Skeletal muscle tissue (tissue), 4 donors: ENCODE results near the gene OR10Z1. TPM values are rescaled to one million over a fixed set of nuclear protein-coding genes. Genes with fewer than 3 reads are reported as not detected.

Experiments used
- H3K27ac ChIP-seq: one replicate; pipeline ENCODE4 v1.7.0; 2013; ENCODE audit warnings: mild to moderate bottlenecking, low read depth, low read length, inconsistent platforms
- H3K27me3 ChIP-seq, 3 donors: one replicate each; pipeline ENCODE4 v1.7.0; 2013; ENCODE audit warnings: low read length in 3 of 3; ENCODE audit not compliant: control insufficient read depth in 3 of 3, insufficient read depth in 3 of 3
- H3K36me3 ChIP-seq, 3 donors: one replicate each; pipeline ENCODE4 v1.7.0; 2013; ENCODE audit warnings: low read length in 3 of 3; ENCODE audit not compliant: control insufficient read depth in 3 of 3, insufficient read depth in 3 of 3
- H3K4me1 ChIP-seq, 3 donors: one replicate each; pipeline ENCODE4 v1.7.0; 2013; ENCODE audit warnings: low read length in 3 of 3, mild to moderate bottlenecking in 3 of 3; ENCODE audit not compliant: control insufficient read depth in 3 of 3, insufficient read depth in 3 of 3
- H3K4me3 ChIP-seq, 3 donors: one replicate each; pipeline ENCODE4 v1.7.0; 2013; ENCODE audit warnings: low read length in 3 of 3
- H3K9ac ChIP-seq, 3 donors: one replicate each; pipeline ENCODE4 v1.7.0; 2013; ENCODE audit warnings: low read length in 3 of 3, mild to moderate bottlenecking in 3 of 3, moderate library complexity in 2 of 3, low read depth in 1 of 3
- H3K9me3 ChIP-seq, 3 donors: one replicate each; pipeline ENCODE4 v1.7.0; 2013; ENCODE audit warnings: low read length in 3 of 3; ENCODE audit not compliant: control insufficient read depth in 3 of 3
- total RNA-seq: library from RNA; depleted of rRNA; stranded (reverse); fragments of >200 nt; gene quantifications from one replicate; pipeline ENCODE4 v1.2.3, GENCODE V29; 2014
- donor health status: Osteomylitis.

The OR10Z1 gene
- total RNA-seq: not detected

- no peaks in the 10 kb centered on the region for H3K27me3 ChIP-seq
- no peak within 1 kb of the TSS for H3K27ac ChIP-seq
- H3K9me3 ChIP-seq: no peaks in the 10 kb centered on the region
- H3K36me3 ChIP-seq: no peaks in the 10 kb centered on the region
- H3K9ac ChIP-seq: no peak within 1 kb of the TSS
- no peak within 1 kb of the TSS for H3K4me3 ChIP-seq
- H3K4me1 ChIP-seq: no peaks in the 10 kb centered on the region
Measured at GRCh38 chr1:158604968-158605367, at the start of gene OR10Z1. OR10Z1 (plus strand) TSS chr1:158605268; CDS start chr1:158606439, 1,171 bp downstream.

GRCh38 chr1:158559696-158560095 lies 45.4 kb upstream of the OR10Z1 start:
- Histone ChIP-seq H3K4me3 (no peak overlapping the region), H3K27me3 (no peaks in the 10 kb centered on the region), H3K9ac (no peak overlapping the region), H3K9me3 (no peaks in the 10 kb centered on the region), H3K4me1 (no peaks in the 10 kb centered on the region), H3K27ac (no peak overlapping the region), H3K36me3 (no peaks in the 10 kb centered on the region)

- Histone ChIP-seq H3K27ac (no peak overlapping the region), H3K4me3 (no peak overlapping the region), H3K4me1 (no peaks in the 10 kb centered on the region), H3K9me3 (no peaks in the 10 kb centered on the region), H3K9ac (no peak overlapping the region), H3K27me3 (no peaks in the 10 kb centered on the region), H3K36me3 (no peaks in the 10 kb centered on the region)
Measured at GRCh38 chr1:158563853-158564252, 41.2 kb upstream of the OR10Z1 start.

- Histone ChIP-seq H3K27me3 (no peaks in the 10 kb centered on the region), H3K4me1 (no peaks in the 10 kb centered on the region), H3K27ac (no peak overlapping the region), H3K9ac (no peak overlapping the region), H3K9me3 (no peaks in the 10 kb centered on the region), H3K36me3 (no peaks in the 10 kb centered on the region), H3K4me3 (no peak overlapping the region)
Measured at GRCh38 chr1:158564608-158565007, 40.5 kb upstream of the OR10Z1 start.

- Histone ChIP-seq H3K27ac (no peak within 1 kb of the TSS), H3K27me3 (no peaks in the 10 kb centered on the region), H3K4me3 (no peak within 1 kb of the TSS)
Measured at GRCh38 chr1:158570480-158570879, 34.6 kb upstream of the OR10Z1 start, which contains the start of gene OR6P1. OR6P1 (minus strand) TSS chr1:158570580; CDS start chr1:158563604, 6,976 bp downstream.

GRCh38 chr1:158572226-158572625 lies 32.8 kb upstream of the OR10Z1 start:
- no peak overlapping the region for H3K27ac ChIP-seq
- H3K9me3 ChIP-seq: no peaks in the 10 kb centered on the region
- no peaks in the 10 kb centered on the region for H3K4me1 ChIP-seq
- no peaks in the 10 kb centered on the region for H3K36me3 ChIP-seq
- no peak overlapping the region for H3K4me3 ChIP-seq
- H3K9ac ChIP-seq: no peak overlapping the region
- no peaks in the 10 kb centered on the region for H3K27me3 ChIP-seq

More at GRCh38 chr1:158570480-158570879, 34.6 kb upstream of the OR10Z1 start, which contains the start of gene OR6P1:
- Histone ChIP-seq H3K9me3 (no peaks in the 10 kb centered on the region), H3K36me3 (no peaks in the 10 kb centered on the region), H3K9ac (no peak within 1 kb of the TSS), H3K4me1 (no peaks in the 10 kb centered on the region)

GRCh38 chr1:158577561-158577960 lies 27.5 kb upstream of the OR10Z1 start:
- no peak overlapping the region for H3K27ac ChIP-seq
- H3K9me3 ChIP-seq: no peaks in the 10 kb centered on the region
- H3K36me3 ChIP-seq: no peaks in the 10 kb centered on the region
- H3K9ac ChIP-seq: no peak overlapping the region
- no peaks in the 10 kb centered on the region for H3K27me3 ChIP-seq
- H3K4me3 ChIP-seq: no peak overlapping the region
- H3K4me1 ChIP-seq: no peaks in the 10 kb centered on the region

GRCh38 chr1:158579733-158580132 lies 25.3 kb upstream of the OR10Z1 start, which contains the start of gene OR10X1:
OR10X1 (minus strand) TSS chr1:158579899; CDS start chr1:158579899, 0 bp downstream.
- no peaks in the 10 kb centered on the region for H3K4me1 ChIP-seq
- no peaks in the 10 kb centered on the region for H3K9me3 ChIP-seq
- H3K36me3 ChIP-seq: no peaks in the 10 kb centered on the region
- H3K9ac ChIP-seq: no peak within 1 kb of the TSS
- no peak within 1 kb of the TSS for H3K27ac ChIP-seq
- no peak within 1 kb of the TSS for H3K4me3 ChIP-seq
- H3K27me3 ChIP-seq: no peaks in the 10 kb centered on the region

- H3K9me3 ChIP-seq: peaks cover 0 to 3% (median 3%) of the 10 kb centered on the region in 3 donors
- H3K4me3 ChIP-seq: no peak overlapping the region
- H3K4me1 ChIP-seq: no peaks in the 10 kb centered on the region
- no peak overlapping the region for H3K9ac ChIP-seq
- H3K27me3 ChIP-seq: no peaks in the 10 kb centered on the region
- no peak overlapping the region for H3K27ac ChIP-seq
- H3K36me3 ChIP-seq: no peaks in the 10 kb centered on the region
Measured at GRCh38 chr1:158583962-158584361, 21.1 kb upstream of the OR10Z1 start.

GRCh38 chr1:158586942-158587341 lies 18.1 kb upstream of the OR10Z1 start:
- Histone ChIP-seq H3K9me3 (peaks cover 0 to 4% (median 3%) of the 10 kb centered on the region in 3 donors), H3K4me3 (no peak overlapping the region), H3K4me1 (no peaks in the 10 kb centered on the region), H3K9ac (no peak overlapping the region), H3K27ac (no peak overlapping the region), H3K36me3 (no peaks in the 10 kb centered on the region), H3K27me3 (no peaks in the 10 kb centered on the region)
